Amniotic stem cell (primary cell): ENCODE measurements around the gene PLK3.
"Not testable (repeated sequence)": the region's sequence is repeated elsewhere in the genome, so short reads cannot be mapped to it uniquely, and the experiment has no call there.

Experiments
- DNase-seq: peaks from one replicate; lab custom pipeline; 2025; lab: John Stamatoyannopoulos, UW

PLK3 gene

DNA sequence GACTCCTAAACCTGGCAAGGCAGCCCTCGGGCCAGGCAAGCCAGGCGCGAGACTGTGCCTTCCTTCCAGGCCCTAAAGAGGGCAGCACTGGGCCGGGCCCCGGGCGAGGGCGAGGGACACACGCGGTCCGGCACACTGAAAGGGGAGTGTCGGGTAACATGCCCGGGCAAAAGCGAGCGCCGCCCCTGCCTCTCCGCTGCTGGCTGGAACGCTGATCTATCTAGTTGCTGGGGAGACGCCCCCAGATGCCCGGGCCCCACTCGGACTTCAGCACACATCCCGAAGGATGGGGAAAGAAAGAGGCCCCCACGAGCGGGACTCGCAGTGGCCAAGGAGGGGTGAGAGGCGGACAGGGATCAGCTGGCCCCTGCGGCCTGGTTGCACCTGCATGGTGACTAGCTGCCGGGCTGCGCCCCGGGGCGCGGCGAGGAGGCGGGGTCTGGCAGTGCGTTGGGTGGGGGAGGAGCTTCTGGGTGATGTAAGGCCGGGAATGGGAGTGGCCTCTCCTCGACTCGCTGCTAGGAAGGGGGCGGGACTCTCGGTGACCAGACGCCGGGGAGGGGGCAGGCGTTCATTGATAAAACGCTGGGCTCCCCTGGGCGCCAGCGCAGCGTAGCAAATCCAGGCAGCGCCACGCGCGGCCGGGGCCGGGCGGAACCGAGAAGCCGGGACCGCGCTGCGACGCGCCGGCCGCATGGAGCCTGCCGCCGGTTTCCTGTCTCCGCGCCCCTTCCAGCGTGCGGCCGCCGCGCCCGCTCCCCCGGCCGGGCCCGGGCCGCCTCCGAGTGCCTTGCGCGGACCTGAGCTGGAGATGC, at the start of gene PLK3:
Gene PLK3, plus strand, starts transcription at position 608 of the 815 bp plus-strand sequence. Its CDS starts 87 bp downstream, at position 695.
- peak; percentile 98 for DNase-seq

DNA sequence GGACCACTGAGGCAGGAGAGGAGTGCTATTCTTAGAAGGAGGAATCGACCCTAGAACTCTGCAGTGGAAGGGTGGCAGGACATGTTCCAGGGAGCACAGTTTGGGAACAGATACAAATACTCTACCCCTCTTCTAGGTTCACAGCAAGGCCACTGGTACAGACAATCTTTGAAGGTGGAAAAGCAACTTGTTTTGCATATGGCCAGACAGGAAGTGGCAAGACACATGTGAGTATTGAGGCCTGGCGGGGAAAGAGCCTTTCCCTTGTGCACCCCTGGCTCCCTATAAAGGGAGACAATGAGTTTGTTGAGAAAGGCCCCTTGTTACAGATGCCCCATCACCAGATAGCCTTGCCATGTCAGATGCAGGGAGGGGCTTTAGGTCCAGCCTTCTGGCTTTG, 42.8 kb upstream of the PLK3 start:
- no peak for DNase-seq

DNA sequence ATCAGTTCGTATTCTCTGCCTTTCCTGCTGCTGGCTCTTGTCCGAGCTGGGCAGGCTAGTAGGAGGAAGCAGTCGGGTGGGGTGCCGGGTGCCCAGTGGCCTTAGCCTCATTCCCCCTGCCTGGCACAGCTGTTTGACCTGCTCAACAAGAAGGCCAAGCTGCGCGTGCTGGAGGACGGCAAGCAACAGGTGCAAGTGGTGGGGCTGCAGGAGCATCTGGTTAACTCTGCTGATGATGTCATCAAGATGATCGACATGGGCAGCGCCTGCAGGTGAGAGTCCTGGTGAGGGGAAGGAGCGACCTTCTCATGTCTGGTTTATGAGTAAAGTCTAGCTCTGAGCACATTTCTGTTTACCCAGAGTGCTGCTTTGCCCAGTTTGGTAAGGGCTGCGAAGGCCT, 41.1 kb upstream of the PLK3 start:
- no peak for DNase-seq

DNA sequence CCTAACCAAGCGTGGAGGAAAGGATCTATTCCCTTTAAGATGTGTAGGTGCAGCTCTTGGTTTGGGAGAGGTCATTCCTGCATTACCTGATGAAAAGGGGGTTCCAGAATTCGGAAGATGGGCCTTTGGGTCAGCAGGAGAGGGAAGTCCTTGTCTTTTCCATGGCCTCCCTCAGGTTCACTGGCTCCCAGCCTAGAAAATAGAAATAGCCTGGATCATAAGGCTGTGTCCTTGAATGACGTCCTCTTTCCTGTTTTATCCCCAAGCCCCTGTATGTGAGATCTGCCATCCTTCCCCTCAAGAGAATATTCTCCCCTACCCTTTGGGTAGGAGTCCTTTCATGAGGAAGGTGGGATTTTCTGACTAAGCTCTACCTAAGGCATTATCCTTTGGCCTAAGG, 39.3 kb upstream of the PLK3 start:
- no peak for DNase-seq

DNA sequence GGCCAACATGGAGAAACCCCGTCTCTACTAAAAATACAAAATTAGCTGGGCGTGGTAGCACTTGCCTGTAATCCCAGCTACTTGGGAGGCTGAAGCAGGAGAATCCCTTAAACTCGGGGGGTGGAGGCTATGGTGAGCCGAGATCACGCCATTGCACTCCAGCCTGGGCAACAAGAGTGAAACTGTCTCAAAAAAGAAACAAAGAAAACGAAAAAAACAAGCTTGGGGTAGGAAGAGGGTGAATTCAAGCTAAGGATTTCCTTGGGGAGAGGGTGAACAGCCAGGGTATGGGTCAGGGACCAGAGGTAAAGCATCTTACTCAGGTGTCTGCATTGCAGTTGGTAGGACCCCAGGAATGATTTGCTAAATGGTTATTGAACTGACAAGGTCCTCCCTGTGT, 33.8 kb upstream of the PLK3 start:
- DNase-seq: not testable (repeated sequence)

DNA sequence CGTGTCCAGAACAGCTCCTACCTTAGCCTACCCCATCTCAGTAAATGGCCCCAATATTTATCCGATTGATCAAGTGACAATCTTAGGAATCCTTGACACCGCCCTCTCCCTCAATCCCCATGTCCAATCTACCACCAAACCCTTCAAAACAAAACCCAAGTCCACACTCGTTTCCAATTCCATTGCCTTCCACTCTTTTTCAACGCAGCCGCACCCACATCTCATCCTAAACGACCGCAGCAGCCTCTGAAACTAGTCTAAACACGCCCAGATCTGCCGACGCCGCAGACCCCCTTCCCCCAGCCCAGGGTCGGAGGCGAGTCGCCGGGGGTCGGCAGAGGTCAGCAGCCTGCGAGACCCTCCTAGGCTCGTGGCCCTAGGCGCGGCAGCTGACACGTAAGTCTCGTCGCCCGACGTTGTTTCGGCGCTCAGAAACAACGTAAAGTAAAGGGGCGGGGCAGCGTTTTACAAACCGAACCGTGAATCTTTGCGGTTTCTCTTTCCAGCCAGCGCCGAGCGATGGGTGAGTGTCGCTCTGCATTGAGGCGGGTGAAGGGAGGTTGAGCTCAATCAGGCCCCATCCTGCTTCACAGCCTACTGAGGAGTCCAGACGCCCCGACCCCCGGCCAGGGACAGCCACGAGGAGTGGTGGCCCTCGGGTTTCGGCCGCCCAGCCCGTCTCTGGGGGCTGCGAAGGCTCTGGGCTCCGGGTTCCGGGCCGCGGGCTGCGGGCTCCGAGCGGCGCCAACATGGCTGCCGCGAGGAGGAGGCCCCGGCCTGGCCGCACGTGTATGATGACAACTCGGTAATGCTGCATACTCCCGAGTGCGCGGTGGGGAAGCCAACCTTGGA, 24.9 kb upstream of the PLK3 start, which contains the start of gene RPS8:
Gene RPS8, plus strand, starts transcription at position 463 of the 852 bp plus-strand sequence. Its CDS starts 57 bp downstream, at position 520.
- peak; percentile 88 for DNase-seq

DNA sequence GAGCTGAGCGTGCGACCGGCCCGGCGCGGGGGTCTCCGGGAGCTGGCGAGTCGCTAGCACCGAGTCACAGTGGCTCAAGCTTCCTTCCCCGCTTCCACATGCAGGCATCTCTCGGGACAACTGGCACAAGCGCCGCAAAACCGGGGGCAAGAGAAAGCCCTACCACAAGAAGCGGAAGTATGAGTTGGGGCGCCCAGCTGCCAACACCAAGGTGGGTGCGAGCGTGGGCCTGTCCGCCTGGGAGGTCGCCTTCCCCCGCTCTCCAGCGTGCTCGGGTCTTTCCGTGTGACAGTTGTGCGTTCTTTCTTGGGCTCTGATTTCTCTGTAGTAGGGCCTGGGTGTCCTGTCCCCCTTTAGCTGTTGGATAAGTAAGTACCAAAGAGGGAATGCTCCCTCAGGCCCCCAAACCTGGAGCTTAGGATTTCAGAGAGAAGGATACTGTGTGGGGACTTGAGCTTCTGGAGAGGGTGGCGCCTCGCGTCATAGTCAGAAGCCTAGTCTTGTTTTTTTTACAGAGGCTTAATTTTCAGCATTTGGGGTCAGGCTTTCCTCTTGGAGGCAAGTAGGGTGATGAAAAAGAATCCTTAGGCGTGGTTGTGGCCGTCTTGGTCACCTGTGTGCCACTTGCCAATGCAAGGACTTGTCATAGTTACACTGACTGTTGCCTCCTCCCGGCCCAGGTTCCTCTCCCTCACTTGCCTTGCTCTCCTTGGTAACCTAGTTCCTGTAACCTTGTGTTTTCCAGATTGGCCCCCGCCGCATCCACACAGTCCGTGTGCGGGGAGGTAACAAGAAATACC, 24.0 kb upstream of the PLK3 start:
- no peak for DNase-seq

DNA sequence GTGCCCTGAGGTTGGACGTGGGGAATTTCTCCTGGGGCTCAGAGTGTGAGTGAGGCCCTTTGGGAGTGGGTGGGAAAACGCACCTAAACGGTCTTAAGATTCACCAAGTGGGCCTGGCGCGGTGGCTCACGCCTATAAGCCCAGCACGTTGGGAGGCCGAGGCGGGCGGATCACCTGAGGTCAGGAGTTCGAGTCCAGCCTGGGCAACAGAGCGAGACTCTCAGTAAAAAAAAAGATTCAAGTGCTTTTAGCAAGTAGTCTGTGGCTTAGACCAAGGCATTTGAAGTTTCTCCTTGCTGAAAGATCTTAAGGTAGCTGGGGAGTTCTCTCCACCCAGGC, 23.5 kb upstream of the PLK3 start:
- no peak for DNase-seq

DNA sequence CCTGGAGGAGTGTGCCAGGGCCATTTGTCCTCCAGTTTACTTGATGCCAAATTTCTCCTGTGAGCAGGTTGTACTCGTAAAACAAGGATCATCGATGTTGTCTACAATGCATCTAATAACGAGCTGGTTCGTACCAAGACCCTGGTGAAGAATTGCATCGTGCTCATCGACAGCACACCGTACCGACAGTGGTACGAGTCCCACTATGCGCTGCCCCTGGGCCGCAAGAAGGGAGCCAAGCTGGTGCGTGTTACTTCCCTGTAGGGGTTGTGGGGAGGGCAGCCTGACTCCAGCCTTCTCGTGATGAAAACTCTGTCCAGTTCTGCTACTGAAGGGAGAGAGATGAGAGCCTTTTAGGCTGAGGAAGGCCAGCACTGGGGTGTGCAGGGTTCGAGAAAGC, 22.6 kb upstream of the PLK3 start:
- DNase-seq: no peak

DNA sequence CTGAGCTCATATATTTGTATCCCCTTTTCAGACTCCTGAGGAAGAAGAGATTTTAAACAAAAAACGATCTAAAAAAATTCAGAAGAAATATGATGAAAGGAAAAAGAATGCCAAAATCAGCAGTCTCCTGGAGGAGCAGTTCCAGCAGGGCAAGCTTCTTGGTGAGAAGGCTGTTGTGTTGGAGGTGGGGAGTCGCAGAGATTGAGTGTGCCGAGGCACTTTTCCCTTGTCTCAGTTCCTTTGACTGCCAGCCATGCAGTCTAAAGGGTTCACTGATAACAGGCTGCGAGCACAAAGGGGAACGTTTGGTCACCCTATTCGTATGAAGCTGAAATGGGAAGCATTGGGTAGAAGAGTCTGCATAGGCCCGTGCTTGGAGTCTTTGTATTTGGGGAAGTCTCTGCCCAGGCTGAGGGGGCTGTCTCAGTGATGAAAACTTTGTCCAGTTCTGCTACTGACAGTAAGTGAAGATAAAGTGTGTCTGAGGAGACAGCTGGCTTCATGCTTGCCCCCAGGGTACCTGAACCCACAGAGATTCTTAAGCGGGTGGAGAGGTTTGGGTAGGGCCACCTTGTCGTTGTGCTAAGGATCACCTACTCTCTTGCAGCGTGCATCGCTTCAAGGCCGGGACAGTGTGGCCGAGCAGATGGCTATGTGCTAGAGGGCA, 22.1 kb upstream of the PLK3 start:
- DNase-seq: no peak

DNA sequence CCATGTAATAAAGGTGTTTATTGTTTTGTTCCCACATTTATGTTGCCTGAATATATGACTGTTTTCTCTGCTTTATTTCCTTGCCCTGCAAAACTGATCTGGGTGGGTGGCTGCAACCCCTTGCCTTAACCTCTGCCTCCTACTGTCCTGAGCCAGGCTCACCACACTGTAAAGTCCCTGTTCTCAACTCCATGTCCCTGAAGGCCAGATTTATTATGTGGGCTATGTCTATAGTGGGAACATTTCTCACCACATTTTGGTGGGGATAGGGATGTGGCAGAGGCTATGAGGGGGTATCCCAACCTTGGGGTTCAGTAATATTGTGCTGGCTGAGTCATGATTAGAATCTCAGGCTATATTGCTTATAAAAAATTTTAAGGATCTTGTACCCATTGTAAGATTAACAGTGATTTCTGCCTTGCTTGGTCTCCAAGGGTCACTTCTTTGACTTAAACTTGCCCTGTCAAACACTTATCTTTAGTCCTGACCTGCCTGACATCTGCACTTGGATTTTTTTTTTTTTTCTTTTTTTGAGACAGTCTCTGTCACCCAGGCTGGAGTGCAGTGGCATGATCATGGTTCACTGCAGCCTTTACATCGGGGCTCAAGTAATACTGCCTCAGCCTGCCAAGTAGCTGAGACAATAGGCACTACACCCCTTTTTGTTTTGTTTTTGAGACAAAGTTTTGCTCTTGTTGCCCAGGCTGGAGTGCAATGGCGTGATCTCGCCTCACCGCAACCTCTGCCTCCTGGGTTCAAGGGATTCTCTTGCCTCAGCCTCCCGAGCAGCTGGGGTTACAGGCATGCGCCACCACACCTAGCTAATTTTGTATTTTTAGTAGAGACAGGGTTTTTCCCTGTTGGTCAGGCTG, 21.2 kb upstream of the PLK3 start:
- DNase-seq: no peak

DNA sequence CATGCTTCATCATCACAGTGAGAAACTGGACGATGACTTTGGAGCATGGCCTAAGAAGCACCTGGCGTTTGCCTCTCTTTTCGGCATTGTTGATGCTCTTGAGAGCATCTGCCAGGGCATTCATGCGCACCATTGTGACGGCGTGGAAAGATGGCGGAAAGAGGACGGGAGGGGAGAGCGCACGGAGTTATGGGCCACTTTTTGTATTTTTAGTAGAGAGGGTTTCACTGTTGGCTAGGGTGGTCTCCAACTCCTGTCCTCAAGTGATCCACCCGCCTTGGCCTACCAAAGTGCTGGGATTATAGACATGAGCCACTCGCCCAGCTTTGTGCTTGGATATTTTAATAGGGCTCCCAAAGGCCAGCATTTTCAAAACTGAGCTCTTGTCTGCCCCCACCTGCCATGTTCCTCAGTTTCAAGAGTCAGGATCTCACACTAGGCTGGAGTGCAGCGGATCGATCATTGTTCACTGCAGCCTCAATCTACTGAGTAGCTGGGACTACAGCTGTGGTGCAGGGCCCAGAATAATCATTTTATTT, 19.5 kb upstream of the PLK3 start:
- no peak for DNase-seq

DNA sequence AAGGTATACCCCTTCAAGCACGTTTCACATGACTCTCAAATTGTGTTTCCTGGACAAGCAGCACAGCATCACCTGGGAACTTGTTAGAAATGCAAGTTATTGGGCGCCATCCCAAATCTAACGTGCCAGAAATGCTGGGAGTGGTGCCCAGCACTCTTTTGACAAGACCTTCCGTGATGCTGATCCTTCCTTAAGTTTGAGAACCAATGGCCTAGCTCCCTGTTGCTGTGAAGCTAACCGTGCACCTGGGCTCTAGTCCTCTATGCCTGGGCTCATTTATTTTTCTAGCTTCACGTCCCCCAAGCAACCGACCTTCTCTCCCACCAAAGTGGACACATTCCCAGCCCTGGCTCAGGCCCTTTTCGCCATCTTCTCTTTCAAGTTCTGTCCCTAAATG, 16.5 kb upstream of the PLK3 start:
- no peak for DNase-seq

DNA sequence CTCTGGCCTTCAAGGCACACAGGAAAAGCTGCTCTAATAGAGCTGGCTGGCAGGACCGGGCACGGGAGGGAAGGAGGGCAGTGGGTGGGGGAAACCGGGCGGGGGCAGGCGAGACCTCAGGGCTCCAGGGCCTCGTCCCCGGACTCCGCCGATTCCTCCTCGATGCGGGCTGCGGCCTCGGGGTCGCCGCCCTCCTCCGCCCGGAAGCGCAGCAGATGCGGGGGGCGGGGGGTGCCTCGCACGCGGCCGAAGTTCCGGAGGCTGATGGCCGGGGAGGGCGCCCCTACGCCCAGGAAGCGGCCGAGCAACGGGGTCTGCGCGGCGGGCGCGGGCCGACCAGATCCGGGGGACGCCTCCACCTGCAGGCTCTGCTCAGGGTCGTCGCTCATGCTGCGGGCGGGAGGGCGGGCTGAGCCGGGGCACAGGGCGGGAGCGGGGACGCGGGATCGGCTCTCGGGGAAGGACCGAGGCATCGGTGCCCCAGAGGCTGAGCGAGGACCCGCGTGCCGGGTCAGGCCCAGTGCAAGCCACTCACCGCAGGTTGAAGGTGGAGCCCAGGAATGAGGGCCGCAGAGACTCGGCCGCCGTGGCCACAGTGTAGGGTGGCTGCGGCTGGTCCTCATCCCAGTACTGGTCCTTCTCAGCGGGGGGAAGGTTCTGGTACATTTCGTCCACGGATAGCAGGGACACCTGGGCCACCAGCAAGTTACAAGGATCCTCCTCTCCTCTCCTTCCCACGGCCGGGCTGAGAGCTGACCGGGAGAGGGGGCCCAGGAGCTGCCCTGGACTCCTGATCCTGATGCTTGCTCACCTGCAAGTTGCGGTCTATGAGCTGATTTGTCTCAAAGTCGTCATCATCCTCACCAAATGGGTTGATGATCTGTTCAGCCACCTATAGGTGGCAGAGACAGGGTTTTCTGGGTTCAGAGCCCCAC, 15.8 kb upstream of the PLK3 start:
- no peak for DNase-seq

DNA sequence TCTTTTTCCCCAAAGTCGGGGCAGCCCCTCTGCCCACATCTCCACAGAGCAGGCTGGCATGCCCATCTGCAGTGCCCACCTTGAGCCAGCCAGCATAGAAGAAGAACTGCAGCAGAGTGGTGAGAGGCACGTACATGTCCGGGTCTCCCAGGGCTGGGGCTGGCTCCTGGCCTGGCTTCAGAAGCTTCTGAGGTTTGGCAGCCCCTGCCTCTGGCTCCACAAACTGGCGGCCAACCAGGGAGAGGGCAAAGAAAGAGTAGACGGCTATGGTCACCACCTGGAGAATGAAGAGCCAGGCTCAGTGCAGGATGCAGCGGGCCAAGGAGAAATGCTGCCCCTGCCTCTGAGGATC, 15.2 kb upstream of the PLK3 start:
- DNase-seq: no peak

DNA sequence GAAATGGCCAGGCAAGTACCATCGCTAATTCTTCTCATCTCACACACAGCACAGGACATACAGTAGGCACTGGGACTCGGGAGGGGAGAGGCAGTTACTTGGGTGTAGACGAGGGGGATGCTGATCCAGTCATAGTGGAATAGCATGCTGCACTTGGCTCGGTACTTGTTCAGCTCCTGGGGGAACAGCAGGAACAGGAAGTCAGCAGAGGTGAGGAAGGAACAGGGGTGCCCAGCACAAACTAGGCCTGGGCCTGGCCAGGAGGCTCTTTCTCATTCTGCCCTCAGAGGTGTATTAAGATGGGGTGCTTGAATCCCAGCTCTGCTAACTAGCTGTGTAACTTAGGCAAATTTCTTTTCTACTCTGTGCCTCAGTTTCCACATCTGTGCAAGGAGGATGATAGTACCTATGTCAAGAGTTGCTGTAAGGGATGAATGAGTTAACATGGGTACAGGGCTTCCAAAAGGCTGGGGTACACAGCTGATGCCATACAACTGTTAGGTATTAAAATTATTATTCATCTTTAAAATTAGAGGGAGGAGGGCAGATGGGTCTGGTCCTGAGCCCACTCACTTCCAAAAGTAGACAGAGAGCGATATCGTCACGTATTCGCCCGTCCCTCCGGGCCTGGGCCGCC, 14.6 kb upstream of the PLK3 start:
- no peak for DNase-seq

DNA sequence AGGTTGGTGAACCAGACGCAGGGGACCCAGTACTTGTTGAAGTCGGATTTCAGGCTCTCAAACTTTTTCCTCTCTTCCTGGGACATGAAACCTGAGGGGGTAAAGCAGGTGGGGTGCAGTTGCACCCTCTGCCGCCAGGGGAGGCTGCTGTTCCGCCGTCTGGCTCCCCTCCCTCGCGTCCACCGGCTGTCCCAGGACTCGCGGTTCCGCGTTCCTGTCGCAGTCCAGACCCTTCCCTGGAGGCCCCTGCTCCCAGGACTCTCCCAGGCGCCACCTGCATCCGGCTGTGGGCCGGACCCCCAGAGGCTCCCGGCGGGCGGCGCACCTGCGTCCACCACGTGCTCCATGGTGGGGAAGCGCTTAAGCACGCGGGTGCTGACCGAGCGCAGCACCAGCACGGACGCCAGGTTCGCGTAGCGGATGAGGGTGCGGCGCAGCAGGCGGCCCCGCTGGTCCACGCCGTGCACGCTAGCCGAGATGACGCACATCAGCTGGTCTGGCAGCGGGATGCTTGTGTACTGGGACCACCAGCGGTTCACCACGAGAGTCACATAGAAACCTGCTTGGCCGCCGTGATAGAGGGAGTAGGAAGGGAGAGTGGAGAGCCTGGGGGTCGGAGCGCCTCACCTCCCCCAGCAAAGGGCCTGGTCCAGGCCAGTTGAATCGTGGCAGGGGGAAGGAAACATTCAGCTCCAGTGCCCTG, 13.9 kb upstream of the PLK3 start:
- no peak for DNase-seq

DNA sequence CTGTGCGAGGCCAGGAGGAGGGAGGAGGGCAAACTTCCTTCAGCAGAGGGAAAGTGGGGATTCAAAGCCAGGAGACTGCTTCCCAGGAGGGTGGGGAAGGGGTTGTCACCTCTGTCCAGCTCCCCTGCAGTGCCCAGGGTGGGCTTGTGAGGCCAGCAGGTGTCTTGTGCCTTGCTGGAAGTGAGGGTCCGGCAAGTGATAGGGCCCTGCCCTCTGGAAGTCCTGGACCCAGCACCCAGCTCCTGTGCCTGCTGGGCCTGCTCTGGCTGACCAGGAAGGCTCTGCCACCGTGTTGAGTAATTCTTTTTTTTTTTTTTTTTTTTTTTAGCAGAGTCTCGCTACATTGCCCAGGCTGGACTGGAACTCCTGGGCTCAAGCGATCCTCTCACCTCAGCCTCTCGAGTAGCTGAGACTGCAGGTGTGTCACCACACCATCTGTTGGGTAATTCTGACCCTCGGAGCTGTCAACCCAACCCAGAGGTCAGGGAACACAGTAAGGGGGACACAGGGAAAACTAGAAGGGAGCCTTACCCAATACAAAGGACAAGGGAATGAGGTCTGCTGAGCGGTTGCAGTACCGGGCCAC, 13.2 kb upstream of the PLK3 start:
- DNase-seq: no peak
